ENCODE measurements around the gene ADAMTSL1.

DNA sequence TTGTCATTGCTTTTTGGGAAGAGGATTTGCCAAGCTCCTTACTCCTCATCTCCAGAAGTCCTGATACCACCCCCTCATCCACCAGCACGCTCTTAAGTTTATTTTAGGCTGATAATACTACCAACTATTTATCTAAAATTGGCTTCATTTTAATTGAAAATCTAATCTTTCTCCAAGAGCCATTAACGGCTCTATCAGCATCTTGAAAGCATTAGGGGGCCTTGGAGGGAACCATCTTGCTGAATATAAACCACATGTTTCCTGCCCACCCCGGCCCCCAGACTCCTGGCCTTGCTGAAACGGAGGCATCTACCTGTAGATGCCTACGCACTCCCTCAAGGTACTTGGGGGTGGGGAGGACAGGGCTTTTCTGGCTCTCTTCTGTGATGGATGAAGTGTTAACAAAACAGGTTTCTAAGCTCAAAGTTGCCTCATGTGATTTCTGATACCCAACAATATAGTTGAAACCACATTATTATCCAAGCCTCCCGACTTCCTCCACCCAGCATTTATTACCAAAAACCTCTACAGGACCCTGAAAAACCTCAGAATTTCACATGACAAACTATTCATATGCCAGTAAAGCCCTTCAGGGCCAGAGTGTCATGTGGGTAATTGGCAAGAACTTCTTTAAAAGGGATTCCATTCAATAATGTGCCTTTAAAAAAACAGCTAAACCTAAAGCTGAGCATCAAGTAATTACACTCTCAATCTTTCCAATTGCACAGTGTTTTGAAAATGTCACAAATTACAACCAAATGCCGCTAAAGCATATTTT lies 462.3 kb downstream of the ADAMTSL1 start:
- TF ChIP-seq POLR2A (IDR thresholded peaks at IDR 0.05; ENCODE audit: borderline replicate concordance, extremely low read depth, insufficient read depth, insufficient read length) = no peak
- TF ChIP-seq, protein P1, sequence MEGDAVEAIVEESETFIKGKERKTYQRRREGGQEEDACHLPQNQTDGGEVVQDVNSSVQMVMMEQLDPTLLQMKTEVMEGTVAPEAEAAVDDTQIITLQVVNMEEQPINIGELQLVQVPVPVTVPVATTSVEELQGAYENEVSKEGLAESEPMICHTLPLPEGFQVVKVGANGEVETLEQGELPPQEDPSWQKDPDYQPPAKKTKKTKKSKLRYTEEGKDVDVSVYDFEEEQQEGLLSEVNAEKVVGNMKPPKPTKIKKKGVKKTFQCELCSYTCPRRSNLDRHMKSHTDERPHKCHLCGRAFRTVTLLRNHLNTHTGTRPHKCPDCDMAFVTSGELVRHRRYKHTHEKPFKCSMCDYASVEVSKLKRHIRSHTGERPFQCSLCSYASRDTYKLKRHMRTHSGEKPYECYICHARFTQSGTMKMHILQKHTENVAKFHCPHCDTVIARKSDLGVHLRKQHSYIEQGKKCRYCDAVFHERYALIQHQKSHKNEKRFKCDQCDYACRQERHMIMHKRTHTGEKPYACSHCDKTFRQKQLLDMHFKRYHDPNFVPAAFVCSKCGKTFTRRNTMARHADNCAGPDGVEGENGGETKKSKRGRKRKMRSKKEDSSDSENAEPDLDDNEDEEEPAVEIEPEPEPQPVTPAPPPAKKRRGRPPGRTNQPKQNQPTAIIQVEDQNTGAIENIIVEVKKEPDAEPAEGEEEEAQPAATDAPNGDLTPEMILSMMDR (IDR thresholded peaks at IDR 0.05 in 2 of 3, conservative IDR thresholded peaks at IDR 0.05 in 1 of 3; ENCODE audit: borderline replicate concordance in 1 of 3, insufficient read depth in 1 of 3, low read depth in 2 of 3, low read length in 2 of 3) = no peak
